NB4 (cell line): Measurements from ENCODE around the gene ADRB1.

Experiments used
- MAX ChIP-seq: IDR thresholded peaks from 2 replicates; pipeline ENCODE4 v1.6.1; 2011; ENCODE audit warnings: low read depth, low read length
- TF ChIP-seq, protein P1 (sequence below): IDR thresholded peaks from one replicate; pipeline ENCODE4 v1.5.1; 2012; ENCODE audit warnings: low read depth, low read length

GRCh38 chr10:114000457-114001010 is 43.1 kb upstream of the ADRB1 start:
- TF ChIP-seq, protein P1, sequence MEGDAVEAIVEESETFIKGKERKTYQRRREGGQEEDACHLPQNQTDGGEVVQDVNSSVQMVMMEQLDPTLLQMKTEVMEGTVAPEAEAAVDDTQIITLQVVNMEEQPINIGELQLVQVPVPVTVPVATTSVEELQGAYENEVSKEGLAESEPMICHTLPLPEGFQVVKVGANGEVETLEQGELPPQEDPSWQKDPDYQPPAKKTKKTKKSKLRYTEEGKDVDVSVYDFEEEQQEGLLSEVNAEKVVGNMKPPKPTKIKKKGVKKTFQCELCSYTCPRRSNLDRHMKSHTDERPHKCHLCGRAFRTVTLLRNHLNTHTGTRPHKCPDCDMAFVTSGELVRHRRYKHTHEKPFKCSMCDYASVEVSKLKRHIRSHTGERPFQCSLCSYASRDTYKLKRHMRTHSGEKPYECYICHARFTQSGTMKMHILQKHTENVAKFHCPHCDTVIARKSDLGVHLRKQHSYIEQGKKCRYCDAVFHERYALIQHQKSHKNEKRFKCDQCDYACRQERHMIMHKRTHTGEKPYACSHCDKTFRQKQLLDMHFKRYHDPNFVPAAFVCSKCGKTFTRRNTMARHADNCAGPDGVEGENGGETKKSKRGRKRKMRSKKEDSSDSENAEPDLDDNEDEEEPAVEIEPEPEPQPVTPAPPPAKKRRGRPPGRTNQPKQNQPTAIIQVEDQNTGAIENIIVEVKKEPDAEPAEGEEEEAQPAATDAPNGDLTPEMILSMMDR, result no peak
- TF ChIP-seq MAX, result no peak
